ENCODE measurements around the gene SETD5.

DNA sequence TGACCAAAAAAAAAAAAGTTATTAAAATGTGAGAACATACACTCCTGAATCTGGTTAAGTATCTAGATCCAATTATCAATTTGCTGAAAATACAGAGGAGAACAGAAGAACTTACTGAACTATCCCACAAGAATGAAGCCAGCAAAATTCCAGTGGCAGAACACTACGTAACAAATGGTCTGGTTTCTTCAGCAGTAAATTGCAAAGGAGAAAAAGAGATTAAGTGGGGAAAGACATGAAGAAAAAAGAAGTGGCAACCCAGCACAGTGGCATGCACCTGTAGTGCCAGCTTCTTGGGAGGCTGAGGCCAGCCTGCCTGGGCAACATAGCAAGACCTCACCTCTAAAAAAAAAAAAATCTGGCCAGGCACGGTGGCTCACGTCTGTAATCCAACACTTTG is 94.1 kb downstream of the SETD5 start:
- TF ChIP-seq, protein P1, sequence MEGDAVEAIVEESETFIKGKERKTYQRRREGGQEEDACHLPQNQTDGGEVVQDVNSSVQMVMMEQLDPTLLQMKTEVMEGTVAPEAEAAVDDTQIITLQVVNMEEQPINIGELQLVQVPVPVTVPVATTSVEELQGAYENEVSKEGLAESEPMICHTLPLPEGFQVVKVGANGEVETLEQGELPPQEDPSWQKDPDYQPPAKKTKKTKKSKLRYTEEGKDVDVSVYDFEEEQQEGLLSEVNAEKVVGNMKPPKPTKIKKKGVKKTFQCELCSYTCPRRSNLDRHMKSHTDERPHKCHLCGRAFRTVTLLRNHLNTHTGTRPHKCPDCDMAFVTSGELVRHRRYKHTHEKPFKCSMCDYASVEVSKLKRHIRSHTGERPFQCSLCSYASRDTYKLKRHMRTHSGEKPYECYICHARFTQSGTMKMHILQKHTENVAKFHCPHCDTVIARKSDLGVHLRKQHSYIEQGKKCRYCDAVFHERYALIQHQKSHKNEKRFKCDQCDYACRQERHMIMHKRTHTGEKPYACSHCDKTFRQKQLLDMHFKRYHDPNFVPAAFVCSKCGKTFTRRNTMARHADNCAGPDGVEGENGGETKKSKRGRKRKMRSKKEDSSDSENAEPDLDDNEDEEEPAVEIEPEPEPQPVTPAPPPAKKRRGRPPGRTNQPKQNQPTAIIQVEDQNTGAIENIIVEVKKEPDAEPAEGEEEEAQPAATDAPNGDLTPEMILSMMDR (optimal IDR thresholded peaks at IDR 0.05 in 1 of 3, IDR thresholded peaks at IDR 0.05 in 1 of 3, conservative IDR thresholded peaks at IDR 0.05 in 1 of 3; ENCODE audit: extremely low read depth in 1 of 3, insufficient read depth in 2 of 3, low read length in 3 of 3): no peak
- no peak for TF ChIP-seq EZH2 (IDR thresholded peaks at IDR 0.05; ENCODE audit: low read length)
